ENCODE data around the gene CFAP46.

Gene CFAP46

DNA sequence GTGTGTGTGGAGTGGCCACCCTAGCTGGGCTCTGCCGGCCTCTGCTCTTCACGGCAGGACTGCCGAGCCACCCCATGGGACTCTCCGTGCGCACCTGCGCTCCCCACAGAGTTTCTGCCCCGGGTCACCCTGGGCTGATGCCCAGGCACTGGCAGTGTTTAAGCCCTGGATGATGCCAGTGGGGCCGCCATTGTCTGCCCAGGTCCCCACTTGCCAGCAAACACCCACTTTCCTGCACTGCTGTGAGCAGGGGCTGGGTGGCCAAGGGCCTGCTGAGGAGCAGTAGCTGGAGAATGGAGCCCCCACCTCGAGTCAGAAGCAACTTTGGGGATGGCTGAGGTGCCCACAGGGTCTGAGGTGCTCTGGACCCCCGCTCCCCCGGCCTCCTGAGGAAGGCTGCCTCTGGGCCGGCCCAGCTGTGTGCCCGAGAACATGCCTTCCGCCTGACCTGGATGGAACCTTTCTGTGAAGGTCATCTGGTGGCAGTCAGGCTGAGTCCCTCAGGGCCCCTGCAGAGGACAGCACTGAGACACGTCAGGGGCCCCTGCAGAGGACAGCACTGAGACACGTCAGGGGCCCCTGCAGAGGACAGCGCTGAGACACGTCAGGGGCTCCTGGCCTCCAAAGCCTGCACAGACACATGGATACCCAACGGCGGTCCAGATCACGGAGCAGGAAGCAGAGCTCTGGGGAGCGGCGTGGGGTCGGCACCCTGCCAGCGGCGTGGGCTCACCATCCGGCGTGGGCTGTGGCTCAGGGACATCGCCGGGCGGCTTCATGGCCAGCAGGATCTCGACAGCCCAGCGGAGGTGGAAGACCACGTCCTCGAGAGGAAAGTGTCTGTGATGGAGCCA is 62.0 kb downstream of the CFAP46 start:
- no peak for DNase-seq (ENCODE audit: low read depth)

DNA sequence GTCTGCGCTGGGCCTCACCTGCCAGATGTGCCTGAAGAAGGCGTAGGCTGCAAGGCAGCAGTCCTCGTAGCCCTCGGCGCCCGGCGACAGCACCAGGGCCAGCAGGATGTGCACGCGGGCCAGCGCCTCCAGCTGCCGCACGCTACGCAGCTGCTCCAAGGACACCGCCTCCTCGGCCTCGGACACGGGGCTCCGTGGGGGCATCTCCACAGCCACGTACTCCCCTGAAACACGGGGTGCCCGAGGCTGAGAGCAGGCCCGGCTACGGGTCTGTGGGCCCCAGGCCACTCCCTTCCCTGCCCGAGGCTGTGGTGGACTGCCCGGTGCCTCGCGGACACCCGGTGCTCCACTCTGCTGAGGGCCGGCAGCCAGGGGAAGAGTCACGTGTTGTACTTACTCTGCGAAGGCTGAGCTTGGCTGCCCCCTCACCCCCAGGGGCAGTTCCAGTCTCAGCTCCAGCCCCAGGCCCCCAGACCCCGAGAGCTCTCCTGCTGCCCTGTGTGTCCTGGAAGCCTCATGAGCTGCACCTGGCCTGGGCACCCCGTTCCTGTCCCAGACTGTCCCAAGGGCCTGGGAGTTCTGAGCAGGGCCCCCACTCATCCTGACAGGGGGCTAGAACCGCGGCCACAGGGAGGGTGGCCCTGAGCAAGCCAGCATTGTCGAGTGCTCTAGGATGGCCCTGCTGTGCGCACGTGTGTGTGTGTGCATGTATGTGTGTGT is 62.8 kb downstream of the CFAP46 start:
- DNase-seq (ENCODE audit: low read depth) = no peak

DNA sequence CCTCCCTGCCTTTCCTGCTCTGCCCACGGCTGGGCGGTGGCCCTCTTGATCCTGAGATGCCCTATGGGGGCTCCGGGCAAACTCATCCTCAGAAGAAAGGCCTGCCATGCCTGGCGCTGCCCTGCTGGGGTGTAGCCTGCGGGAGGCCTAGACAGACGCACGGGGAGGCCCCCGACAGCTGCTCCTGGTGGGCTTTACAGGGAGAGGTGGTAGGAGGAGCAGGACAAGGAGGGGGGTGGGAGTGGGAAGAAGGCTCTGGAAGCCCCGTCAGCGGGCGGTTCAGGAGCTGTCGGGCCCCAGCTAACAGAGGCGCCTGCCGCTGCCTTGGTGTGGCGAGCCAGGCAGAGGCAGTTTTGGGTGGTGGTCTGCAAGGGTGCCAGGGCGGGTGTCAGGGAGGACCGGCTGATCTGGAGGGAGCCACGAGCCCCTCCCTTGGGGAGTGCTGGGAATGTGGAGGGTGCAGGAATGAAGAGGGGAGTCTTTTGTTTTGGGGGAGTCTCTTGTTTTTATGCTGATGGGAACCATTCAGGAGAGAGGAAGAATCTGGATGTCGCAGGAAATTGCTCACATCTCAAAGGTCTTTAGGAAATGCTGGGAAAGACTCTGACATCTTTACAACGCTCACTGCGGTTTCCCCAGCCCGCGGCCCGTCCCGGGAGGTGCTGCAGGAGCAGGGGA is 63.5 kb downstream of the CFAP46 start:
- no peak for DNase-seq (ENCODE audit: low read depth)

DNA sequence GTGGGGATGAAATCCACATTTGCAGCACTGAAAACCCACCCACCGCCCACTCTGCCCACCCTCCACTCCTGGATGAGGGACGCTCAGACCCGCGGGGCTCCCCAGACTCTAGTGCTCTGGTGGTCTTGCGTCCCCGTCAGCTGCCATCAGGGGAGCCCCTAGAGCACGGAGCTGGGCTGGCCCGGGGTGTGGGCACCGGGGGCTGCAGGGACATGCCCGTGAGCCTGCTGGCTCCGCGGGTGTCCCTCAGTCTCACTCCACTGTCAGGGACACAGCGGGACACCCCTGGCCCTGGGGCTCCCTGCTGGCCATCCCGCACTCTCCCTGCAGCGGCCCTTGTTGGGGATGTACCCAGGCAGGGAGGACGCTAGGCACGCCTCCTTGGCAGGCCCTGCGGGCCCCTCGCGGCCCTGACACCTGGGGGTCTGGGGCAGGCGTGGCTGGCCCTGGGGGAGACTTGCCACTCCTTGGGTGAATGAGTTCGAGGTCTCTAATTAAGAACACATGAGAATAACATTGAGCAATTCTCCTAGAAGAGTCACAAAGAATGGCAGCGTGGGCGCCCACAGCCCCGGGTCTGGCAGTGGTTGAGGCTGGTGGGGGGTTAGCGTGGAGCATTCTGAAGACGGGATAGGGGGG is 64.2 kb downstream of the CFAP46 start:
- no peak for DNase-seq (ENCODE audit: low read depth)

DNA sequence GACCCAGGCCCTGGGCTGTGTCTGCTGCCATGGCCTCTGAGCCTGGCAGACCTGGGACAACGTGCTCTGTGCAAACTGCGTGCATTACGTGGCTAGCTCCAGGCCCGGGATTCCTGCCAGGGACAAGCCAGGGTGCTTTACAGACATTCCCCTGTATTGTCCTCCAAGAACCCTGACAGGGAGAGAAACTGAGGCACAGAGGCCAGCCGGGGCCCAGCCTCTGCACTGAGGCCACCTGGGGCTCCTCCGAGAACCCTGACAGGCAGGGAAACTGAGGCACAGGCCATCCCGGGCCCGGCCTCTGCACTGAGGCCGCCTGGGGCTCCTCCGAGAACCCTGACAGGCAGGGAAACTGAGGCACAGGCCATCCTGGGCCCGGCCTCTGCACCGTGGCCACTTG is 64.9 kb downstream of the CFAP46 start:
- DNase-seq (ENCODE audit: low read depth) = no peak

DNA sequence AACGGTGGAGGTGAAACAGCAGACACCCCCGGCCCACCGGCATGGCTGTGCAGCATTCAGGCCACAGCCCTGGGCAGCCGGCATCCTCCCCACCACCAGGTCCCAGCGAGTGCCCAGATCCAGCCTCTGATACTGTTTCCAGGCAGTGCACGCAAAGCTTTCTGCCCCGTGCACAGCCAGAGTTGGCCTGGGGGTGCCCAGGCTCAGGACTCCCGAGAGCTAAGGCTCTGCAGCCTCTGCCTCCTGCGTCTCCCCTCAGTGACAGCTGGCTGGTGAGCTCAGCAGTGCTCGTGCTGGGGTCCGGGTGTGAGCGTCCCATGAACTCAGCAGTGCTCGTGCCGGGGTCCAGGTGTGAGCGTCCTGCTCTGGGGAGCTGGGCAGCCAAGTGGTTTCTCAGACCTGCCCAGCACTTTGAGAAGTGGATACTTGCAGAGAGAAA is 65.4 kb downstream of the CFAP46 start:
- DNase-seq (ENCODE audit: low read depth) = no peak

DNA sequence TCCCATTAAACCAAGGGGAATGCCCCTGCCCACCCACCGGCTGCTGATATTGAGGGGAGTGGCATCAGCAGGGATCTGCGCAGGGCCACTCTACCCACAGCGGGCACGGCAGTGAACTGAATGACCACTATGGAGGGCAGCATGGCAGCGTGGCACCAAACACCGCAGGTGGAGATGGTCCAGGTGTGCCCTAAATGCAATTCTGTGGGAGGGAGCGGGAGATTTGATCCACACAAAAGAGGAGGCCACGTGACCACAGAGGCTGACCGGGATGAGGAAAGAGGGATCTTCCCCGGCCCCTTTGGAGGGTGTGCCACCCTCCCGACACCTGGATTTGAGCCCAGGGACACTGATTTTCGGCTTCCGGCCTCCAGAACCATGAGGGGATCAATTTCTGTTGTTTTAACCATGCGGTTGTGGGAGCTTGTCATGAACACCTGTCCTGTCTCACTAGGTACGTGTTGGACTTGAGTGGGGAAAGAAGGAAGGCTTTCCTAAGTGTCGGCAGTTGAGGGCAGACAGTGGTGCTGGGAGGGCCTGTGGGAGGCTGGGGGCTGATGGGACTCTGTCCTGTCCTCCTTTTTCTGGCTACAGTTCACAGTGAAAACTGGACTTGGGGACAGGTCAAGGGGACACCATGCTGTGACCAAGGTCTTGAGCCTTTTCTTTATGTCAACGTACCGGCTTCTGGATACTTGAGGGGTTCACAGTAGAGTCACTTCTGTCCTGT is 66.1 kb downstream of the CFAP46 start:
- DNase-seq (ENCODE audit: low read depth) = no peak

DNA sequence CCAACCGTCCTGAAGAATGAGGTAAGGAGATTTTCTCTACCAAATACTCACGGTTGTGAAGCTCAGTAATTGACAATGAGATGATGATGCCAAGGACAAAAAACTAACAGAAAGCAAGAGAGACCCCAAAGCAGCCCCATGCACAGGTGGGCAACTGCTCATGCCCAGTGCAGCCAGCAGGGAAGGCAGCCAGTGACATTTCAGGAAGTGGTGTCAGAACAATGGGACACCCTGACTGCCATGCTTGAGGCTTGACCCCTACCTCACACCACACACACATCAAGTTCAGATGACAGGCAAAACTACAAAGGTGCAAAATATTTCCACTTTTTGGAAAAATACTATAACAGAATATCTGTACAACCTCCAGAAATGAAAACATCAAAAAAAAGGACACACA is 66.9 kb downstream of the CFAP46 start:
- no peak for DNase-seq (ENCODE audit: low read depth)

DNA sequence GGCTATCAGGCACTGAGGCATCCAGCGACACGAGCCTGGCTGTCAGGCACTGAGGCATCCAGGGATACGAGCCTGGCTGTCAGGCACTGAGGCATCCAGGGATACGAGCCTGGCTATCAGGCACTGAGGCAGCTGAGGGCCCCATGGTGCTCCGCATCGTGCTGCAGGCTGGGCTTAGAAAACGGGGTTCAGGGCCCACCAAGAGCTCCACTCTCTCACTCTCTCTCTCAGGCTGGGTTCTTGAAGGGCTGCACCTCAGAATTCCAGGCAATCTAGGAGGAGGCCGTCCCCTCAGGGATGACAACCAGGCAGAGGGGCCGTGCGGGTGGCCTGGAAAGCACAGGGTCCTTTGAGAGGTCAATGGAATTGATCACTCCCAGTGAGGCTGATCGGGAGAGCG is 69.0 kb downstream of the CFAP46 start:
- DNase-seq (ENCODE audit: low read depth) = no peak

DNA sequence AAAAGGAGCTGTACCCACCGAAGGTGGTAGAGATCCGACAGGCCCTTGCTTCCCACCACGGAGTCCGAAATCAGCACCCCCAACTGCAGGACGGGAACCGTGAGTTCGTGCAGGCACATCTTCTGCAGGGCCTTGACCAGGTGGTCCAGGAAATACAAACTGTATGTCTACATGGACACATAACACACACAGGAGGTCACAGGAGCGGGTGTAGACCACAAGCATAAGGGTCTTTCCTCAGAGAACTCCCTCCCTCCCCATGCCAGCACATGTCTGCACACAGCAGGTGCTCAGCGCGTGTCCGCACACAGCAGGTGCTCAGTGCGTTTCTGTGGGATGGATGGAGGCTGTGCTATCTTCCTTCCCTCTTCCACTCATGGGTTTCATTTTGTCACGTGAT is 69.7 kb downstream of the CFAP46 start:
- no peak for DNase-seq (ENCODE audit: low read depth)

DNA sequence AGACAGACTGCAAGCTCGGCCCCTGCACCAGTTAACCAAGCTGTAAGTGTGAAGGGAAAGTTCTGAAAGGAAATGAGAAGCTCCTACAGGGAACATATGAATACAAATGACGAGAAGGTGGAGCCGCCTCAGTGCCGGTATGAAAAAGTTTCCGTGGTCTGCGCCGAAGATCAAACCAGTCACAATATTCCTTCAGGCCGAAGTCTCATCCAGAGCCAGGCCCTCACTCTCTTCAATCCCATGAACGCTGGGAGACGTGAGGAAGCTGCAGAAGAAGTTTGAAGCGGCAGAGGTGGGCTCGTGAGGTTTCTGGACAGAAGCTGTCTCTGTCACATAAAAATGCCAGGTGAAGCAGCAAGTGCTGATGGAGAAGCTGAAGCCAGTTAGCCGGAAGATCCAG is 71.9 kb downstream of the CFAP46 start:
- no peak for DNase-seq (ENCODE audit: low read depth)

DNA sequence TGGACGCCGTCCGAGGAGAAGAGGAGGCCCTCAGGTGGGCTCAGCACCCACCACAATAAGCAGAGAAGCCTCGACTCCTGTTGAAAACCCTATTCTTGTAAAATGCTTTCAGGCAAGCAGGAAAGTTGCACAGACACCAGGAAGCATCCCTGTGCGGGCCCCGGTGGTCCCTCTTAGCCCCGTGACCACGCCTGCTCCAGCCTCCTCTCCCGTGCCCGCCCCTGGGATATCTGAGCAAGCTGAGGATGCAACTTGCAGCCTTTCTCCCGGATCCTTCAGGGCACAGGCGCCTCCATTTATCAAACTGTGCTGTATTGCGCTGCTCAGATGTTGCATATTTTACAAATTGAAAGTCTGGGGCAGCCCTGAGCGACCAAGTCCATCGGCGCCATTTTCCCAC is 72.7 kb downstream of the CFAP46 start:
- DNase-seq (ENCODE audit: low read depth) = no peak

DNA sequence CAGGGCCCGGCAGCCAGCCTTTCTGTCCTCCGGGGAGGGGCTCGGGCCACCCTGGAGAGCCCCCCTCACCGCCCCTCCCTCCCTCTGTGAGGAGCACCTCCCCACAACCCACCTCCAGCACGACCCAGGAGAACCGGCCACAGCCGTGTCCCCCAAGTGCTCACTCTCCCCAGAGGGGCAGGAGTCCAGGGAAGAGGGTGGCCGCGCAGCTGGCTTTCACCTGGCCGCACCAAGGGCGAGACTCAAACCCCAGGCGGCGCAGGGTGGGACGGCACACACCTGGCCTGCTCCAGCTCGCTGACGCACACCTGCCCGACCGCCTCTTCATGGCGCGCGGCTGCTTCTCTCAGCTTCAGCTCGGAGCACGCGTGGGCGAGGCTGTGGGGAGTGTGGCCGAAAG is 73.4 kb downstream of the CFAP46 start:
- no peak for DNase-seq (ENCODE audit: low read depth)

DNA sequence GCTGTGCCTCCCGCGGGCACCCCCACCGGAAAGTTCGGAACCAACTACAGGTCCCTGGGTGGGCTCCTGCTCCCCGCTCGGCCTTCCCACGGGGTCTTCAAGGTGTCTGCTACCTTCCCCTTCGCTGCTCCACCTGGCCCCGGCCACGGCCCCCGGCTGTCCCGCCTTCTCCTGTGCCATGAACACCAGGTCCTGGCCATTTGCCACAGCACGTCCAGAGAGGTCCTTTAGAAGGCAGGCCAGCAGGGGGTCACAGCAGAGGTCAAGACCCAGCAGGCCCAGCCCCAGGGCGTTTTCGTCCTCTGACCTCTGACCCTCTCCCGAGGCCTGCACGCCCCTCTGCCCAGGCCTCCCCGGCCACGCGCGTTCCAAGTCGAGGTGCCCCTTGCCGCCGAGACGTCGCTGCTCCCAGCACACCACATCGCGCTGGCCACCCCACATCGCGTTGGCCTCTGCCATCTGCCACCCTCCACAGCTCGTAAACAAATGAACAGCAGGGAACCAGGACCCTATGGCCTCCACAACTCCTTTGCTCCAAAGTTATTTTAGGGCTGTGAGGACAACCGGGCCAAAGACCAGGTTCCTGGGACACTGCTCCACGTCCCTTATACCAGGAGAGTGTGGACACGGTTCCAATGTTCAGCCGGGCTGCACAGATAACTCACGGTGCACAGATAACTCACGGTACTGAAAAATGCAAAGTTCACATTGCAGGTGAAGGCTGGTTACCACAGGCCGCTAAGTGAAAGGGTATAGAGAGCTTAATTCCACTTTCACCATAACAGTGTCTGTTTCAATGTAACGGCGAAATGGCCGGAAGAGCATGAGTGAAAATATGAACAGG is 74.3 kb downstream of the CFAP46 start:
- no peak for DNase-seq (ENCODE audit: low read depth)

DNA sequence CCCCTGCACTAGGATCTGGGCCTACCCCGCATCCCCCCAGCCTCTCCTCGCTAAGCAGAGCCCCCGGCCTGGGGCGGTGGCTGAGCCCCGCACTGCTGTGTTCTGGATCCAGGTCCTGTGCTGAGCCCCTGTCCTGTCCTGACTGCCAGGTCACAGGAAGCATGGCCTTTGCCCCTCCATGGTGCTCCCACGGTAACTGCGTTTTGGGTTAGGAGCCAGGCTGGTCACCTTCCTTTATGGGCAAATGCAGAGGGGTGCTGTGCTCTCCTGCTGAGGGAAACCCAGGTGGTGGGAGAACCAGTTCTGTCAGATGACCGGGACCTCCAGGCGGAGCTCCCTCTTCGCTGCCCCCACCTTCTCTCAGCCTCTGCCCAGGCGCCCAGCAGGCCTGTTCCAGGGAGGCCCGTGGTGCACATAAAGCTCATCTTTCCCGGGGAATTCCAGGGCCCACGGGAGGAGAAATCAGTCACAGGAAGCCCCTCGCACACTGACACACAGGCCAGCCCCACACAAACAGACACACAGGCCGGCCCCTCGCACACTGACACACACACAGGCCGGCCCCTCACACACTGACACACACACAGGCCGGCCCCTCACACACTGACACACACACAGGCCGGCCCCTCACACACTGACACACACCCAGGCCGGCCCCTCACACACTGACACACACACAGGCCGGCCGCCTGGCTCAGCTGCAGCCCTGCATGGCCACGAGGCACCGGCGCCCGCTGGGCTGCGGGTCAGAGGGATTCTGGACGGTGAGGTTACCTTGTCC is 75.6 kb downstream of the CFAP46 start:
- no peak for DNase-seq (ENCODE audit: low read depth)

DNA sequence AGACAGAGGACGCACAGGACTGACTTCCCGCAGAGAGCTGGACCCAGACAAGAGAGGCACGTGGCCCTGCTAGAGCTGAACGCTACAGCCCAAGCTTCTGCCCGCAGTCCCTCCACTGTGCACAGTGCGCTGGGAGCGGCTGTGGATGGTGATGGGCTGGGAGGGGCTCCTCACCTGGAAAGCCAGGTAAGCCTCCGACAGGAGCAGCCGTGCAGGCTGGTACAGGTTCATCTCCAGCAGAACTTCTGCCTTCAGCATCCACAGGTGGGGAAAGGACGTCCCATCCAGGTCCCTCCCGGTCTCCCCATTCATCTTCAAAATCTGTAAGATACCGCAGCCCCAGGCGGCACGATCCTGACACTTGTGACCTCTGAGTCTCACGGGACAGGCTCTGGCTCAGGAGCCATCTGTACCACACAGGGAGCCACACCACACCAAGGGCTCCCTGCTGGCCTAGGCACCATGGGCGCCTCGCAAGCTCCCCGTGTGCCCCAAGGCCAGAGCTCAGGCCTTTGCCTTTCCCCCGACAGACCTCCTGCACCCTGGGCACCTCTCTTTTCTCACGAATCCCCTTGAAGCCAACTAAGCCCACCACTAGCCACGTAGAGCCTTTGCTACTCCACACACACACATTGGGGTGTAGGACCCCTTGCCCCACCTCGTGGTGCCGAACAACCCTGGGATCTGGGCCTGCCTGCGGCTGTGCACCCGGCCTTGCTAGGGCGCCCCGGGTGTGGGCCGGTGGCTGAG is 76.3 kb downstream of the CFAP46 start:
- DNase-seq (ENCODE audit: low read depth) = no peak

DNA sequence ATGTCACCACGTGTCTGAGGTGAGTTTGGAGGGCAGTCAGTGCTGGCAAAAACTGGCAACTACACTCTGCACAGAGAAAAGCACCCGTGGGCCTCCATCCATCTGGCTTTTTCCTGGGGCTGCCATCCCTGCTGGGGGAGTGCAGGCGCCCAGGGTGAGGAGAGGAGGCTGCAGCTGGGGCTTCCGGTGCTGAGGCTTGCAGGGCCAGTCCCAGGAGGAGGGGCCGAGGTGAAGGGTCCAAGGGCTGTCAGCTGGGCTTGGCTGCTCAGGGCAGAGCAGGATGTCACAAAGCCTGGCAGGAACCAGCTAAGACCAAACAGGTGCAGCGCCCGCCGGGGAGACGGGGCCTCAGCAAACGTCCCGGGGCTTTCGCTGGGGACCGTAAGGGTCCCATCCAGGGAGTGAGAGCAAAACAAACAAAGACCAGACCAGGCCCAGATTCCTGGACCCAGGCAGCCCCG is 77.2 kb downstream of the CFAP46 start:
- DNase-seq (ENCODE audit: low read depth) = no peak

DNA sequence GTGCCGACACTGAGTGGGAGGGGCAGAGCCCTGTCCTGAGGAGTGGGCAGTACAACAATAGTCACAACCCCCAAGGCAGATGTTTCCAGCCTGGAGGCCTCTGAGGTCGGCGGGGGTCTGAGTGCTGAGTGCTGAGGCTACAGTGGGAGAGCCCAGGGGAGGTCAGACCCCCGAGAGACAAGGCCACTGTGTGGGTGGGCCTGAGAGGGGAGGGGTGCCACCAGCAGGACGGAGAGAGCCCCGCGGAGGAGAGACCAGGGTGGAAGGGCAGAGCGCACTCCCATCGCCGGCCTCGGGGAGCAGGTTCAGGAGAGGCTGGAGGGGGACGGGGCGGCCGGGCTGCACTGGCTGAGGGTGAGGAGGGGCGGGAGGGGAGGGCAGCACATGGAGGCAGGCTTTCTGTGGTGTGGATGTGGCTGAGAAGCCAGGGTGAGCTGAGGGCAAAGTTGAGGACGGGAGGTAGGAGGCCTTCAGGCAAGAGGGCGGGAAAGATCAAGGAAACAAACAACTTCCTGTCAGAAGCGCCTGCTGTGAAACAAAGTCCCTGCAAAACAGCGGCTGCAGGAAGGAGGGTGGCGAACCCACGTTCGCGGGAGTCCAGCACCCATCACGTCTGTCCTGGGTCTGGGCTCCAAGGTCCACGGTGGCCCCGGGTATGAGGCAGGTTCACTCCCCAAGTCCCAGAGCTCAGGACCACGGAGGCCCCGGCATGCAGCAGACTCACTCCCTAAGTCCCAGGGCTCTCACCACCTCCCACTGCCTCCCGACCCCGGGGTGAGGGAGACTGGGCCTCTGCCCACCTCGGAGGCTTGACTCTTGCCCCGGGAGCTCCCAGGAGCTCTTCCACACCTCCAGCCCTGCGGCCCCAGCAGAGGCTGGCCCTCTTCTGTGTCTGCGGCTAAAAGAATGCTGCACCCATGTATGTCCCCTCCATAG is 79.6 kb downstream of the CFAP46 start:
- DNase-seq (ENCODE audit: low read depth) = no peak
